Neuronal stem cell (in vitro differentiated cells): ENCODE results near the gene FCGBP.

Experiments used
- DNase-seq: peaks from one replicate; pipeline ENCODE4 v3.0.0-alpha.2; 2013; ENCODE audit warnings: low spot score
- H2AFZ ChIP-seq: one replicate; pipeline ENCODE4 v1.6.1; 2013; ENCODE audit warnings: mild to moderate bottlenecking, low read length, inconsistent platforms
- H2AK5ac ChIP-seq: 2 replicates; pipeline ENCODE4 v1.6.1; 2013; ENCODE audit warnings: low read depth, mild to moderate bottlenecking, inconsistent platforms, low read length, moderate library complexity, mixed read lengths
- H2BK120ac ChIP-seq: 2 replicates; pipeline ENCODE4 v1.6.1; 2013; ENCODE audit warnings: low read depth, mild to moderate bottlenecking, inconsistent platforms, low read length, moderate library complexity, mixed read lengths
- H2BK12ac ChIP-seq: one replicate; pipeline ENCODE4 v1.6.1; 2013; ENCODE audit warnings: low read length, inconsistent platforms
- H2BK15ac ChIP-seq: 2 replicates; pipeline ENCODE4 v1.6.1; 2013; ENCODE audit warnings: mild to moderate bottlenecking, low read length, inconsistent platforms, mixed read lengths
- H2BK5ac ChIP-seq: one replicate; pipeline ENCODE4 v1.6.1; 2013; ENCODE audit warnings: inconsistent platforms, mild to moderate bottlenecking, low read length, moderate library complexity
- H3K14ac ChIP-seq: one replicate; pipeline ENCODE4 v1.6.1; 2013; ENCODE audit warnings: low read length, inconsistent platforms
- H3K18ac ChIP-seq: 2 replicates; pipeline ENCODE4 v1.6.1; 2013; ENCODE audit warnings: low read length, inconsistent platforms
- H3K23ac ChIP-seq: 2 replicates; pipeline ENCODE4 v1.6.1; 2013; ENCODE audit warnings: low read depth, mild to moderate bottlenecking, mixed read lengths, low read length, inconsistent platforms; ENCODE audit not compliant: poor library complexity
- H3K27ac ChIP-seq: replicated peaks from 3 replicates; pipeline ENCODE4 v1.5.1; 2013; ENCODE audit warnings: low read length, inconsistent platforms
- H3K27me3 ChIP-seq, 3 experiments: 2 replicates each; pipeline ENCODE4 v1.6.1; 2013; ENCODE audit warnings: low read length in 3 of 3, mild to moderate bottlenecking in 2 of 3, inconsistent platforms in 1 of 3, low read depth in 1 of 3, mixed read lengths in 1 of 3, moderate library complexity in 1 of 3; ENCODE audit not compliant: control insufficient read depth in 3 of 3, insufficient read depth in 3 of 3
- H3K36me3 ChIP-seq, 2 donors: replicated peaks in 1 of 2; 2 replicates each; pipeline ENCODE4 v1.6.1; 2013; ENCODE audit warnings: low read length in 2 of 2; ENCODE audit not compliant: control insufficient read depth in 2 of 2, insufficient read depth in 2 of 2
- H3K4ac ChIP-seq: 2 replicates; pipeline ENCODE4 v1.6.1; 2013; ENCODE audit warnings: inconsistent platforms, mild to moderate bottlenecking, low read length, moderate library complexity
- H3K4me1 ChIP-seq, 2 donors: 1 replicate in 1 of 2; 2 replicates in 1 of 2; pipeline ENCODE4 v1.6.1; 2013; ENCODE audit warnings: low read length in 2 of 2, low read depth in 1 of 2; ENCODE audit not compliant: control insufficient read depth in 2 of 2, insufficient read depth in 1 of 2
- H3K4me2 ChIP-seq: one replicate; pipeline ENCODE4 v1.6.1; 2013; ENCODE audit warnings: mild to moderate bottlenecking, low read length, inconsistent platforms; ENCODE audit not compliant: insufficient read depth, poor library complexity, severe bottlenecking
- H3K4me3 ChIP-seq, 2 donors: 2 replicates each; pipeline ENCODE4 v1.5.1; 2013; ENCODE audit warnings: low read length in 2 of 2, mild to moderate bottlenecking in 2 of 2, inconsistent platforms in 1 of 2, moderate library complexity in 1 of 2
- H3K79me1 ChIP-seq: one replicate; pipeline ENCODE4 v1.6.1; 2013; ENCODE audit warnings: low read depth, mild to moderate bottlenecking, inconsistent platforms, low read length, moderate library complexity
- H3K9ac ChIP-seq: one replicate; pipeline ENCODE4 v1.6.1; 2013; ENCODE audit warnings: mild to moderate bottlenecking, low read depth, low read length, inconsistent platforms; ENCODE audit not compliant: poor library complexity
- H3K9me3 ChIP-seq, 2 donors: replicated peaks in 1 of 2; 2 replicates each; pipeline versions ENCODE3 to v1.6.1; 2013; ENCODE audit warnings: low read length in 2 of 2, mild to moderate bottlenecking in 2 of 2, inconsistent platforms in 1 of 2, low read depth in 1 of 2, mixed read lengths in 1 of 2, moderate library complexity in 1 of 2; ENCODE audit not compliant: control insufficient read depth in 2 of 2, insufficient read depth in 1 of 2
- H4K8ac ChIP-seq: one replicate; pipeline ENCODE4 v1.6.1; 2013; ENCODE audit warnings: low read depth, mild to moderate bottlenecking, inconsistent platforms, low read length, moderate library complexity
- H4K91ac ChIP-seq: one replicate; pipeline ENCODE4 v1.6.1; 2013; ENCODE audit warnings: low read length, low read depth, mild to moderate bottlenecking, inconsistent platforms; ENCODE audit not compliant: poor library complexity
- WGBS, 2 donors: extraction: QIAGEN DNeasy Blood & Tissue Kit; methylation state at CpG; one replicate each; pipeline ENCODE4 v1.1.7; 2013; ENCODE audit warnings: missing lambda C conversion rate in 2 of 2, mixed read lengths in 1 of 2; ENCODE audit not compliant: insufficient read length in 2 of 2, insufficient replicate concordance in 1 of 2; ENCODE audit errors: extremely low coverage in 2 of 2; 5-methylcytosine and 5-hydroxymethylcytosine counted together

The FCGBP gene

DNA sequence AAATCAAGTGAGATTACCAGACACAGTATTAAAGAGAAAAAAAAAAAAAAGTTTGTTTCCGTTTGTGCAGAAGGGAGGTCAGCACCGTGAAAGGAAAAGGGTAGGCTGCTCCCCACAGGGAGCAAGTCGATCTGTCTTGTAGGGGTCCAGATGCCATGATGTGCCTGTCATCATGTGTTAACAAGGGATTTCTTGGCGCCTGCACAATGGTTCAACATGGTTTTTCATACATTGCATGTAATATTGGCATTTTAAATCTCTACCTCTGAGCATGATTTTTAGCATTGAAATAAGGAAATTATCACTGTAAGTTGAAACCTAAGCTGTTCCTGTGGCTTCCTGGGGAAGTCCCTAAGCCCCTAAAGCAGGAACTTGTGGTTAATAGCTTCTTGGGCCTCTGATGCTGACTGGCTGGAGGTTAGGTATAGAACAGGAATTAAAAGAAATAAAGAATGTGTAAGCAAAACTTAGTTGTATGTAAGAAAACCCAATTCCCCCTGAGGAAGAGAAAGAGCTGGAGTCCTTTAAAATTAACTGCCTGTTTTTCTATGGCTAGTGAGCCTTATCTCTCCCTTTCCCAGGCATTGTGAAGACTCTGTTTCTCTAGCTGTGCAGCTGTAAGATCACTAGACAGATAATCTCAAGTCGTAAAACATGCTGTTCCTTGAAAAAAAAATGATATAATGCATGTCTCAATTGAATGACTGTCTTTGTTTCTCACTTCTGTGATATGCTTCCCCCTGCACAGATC lies 7.4 kb upstream of the FCGBP start:
- H3K27me3 ChIP-seq = no peaks in the 10 kb centered on the region
- peaks cover 8 to 9% of the 10 kb centered on the region in 2 donors for H3K4me1 ChIP-seq
- H3K14ac ChIP-seq = no peak overlapping the region
- H3K9ac ChIP-seq = no peak overlapping the region
- H4K8ac ChIP-seq = no peak overlapping the region
- no peak overlapping the region for H3K18ac ChIP-seq
- peak overlapping the region; percentile 46 for H3K27ac ChIP-seq
- no peak overlapping the region for H2BK5ac ChIP-seq
- no peaks in the 10 kb centered on the region for H3K79me1 ChIP-seq
- no peak overlapping the region for H3K23ac ChIP-seq
- no peak overlapping the region for H3K4me2 ChIP-seq
- no peak overlapping the region for H2BK120ac ChIP-seq
- H3K4ac ChIP-seq = no peak overlapping the region
- no peak overlapping the region for H2AK5ac ChIP-seq
- H3K4me3 ChIP-seq = no peak overlapping the region
- no CpG with 5 or more reads among the region's 5 CpGs for WGBS, 2 donors
- DNase-seq = peak; percentile 6
- H3K9me3 ChIP-seq = no peaks in the 10 kb centered on the region
- H3K36me3 ChIP-seq = no peaks in the 10 kb centered on the region
- H2BK15ac ChIP-seq = no peak overlapping the region
- no peak overlapping the region for H4K91ac ChIP-seq
- H2BK12ac ChIP-seq = no peak overlapping the region
- H2AFZ ChIP-seq = peak overlapping the region; percentile 32

DNA sequence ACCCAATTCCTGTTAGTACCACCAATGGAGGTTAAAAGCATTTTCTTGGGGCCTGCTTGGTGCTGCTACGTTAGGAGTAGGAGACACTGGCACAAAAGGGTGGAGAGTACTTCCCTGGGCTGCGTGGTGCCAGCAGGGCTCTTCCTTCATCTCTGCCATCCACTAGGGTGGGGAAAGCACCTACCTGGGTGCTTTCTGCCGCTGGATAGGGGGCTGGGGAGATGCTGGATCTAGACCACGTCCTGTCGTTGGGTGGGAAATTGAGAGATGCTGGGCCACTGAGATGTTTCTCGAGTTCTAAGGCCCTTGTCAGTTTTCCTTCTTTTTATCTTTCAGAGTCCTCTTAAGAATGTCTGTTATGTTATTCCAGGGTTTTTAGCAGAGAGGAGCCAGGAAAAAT lies 6.7 kb upstream of the FCGBP start:
- no peak overlapping the region for H3K4me3 ChIP-seq
- no peak overlapping the region for H2BK120ac ChIP-seq
- H2BK12ac ChIP-seq = no peak overlapping the region
- no peak overlapping the region for H4K8ac ChIP-seq
- peaks cover 8 to 9% of the 10 kb centered on the region in 2 donors for H3K4me1 ChIP-seq
- DNase-seq = no peak
- H3K23ac ChIP-seq = no peak overlapping the region
- no peak overlapping the region for H3K4ac ChIP-seq
- no peaks in the 10 kb centered on the region for H3K27me3 ChIP-seq
- H3K36me3 ChIP-seq = no peaks in the 10 kb centered on the region
- H2AK5ac ChIP-seq = no peak overlapping the region
- no peaks in the 10 kb centered on the region for H3K79me1 ChIP-seq
- H2BK15ac ChIP-seq = no peak overlapping the region
- peak overlapping the region; percentile 14 for H2AFZ ChIP-seq
- peak overlapping the region; percentile 55 for H3K18ac ChIP-seq
- H3K14ac ChIP-seq = peak overlapping the region; percentile 79
- WGBS, 2 donors = no CpG with 5 or more reads among the region's 6 CpGs
- no peak overlapping the region for H3K9ac ChIP-seq
- H3K4me2 ChIP-seq = no peak overlapping the region
- peak overlapping the region; percentile 30 for H3K27ac ChIP-seq
- H2BK5ac ChIP-seq = no peak overlapping the region
- H3K9me3 ChIP-seq = no peaks in the 10 kb centered on the region
- H4K91ac ChIP-seq = no peak overlapping the region

- Histone ChIP-seq H3K79me1 (no peaks in the 10 kb centered on the region), H3K4me3 (no peak overlapping the region), H3K9me3 (no peaks in the 10 kb centered on the region), H2BK15ac (no peak overlapping the region), H3K4ac (no peak overlapping the region), H2BK12ac (no peak overlapping the region), H2BK120ac (no peak overlapping the region), H3K27me3 (no peaks in the 10 kb centered on the region), H2AK5ac (no peak overlapping the region), H3K36me3 (no peaks in the 10 kb centered on the region), H3K23ac (no peak overlapping the region), H4K8ac (no peak overlapping the region), H3K14ac (no peak overlapping the region), H3K18ac (no peak overlapping the region), H3K27ac (no peak overlapping the region), H3K4me2 (no peak overlapping the region), H4K91ac (no peak overlapping the region), H2AFZ (no peak overlapping the region), H2BK5ac (no peak overlapping the region), H3K4me1 (peaks cover 8 to 11% of the 10 kb centered on the region in 2 donors), H3K9ac (no peak overlapping the region)
- no peak for DNase-seq
- WGBS, 2 donors = no CpG with 5 or more reads among the region's 1 CpG
Observed at GRCh38 chr19:39940221-39940833, 5.9 kb upstream of the FCGBP start.

- WGBS, 2 donors = no CpG with 5 or more reads among the region's 6 CpGs
- Histone ChIP-seq H3K4me1 (peaks cover 8 to 11% of the 10 kb centered on the region in 2 donors), H3K36me3 (no peaks in the 10 kb centered on the region)
Observed at GRCh38 chr19:39939556-39939955, 5.1 kb upstream of the FCGBP start.

More at GRCh38 chr19:39939556-39939955, 5.1 kb upstream of the FCGBP start:
- H3K18ac ChIP-seq = no peak overlapping the region
- H3K27me3 ChIP-seq = no peaks in the 10 kb centered on the region
- H3K4me3 ChIP-seq = no peak overlapping the region
- no peak overlapping the region for H2AFZ ChIP-seq
- H2AK5ac ChIP-seq = no peak overlapping the region
- H3K14ac ChIP-seq = no peak overlapping the region
- no peak overlapping the region for H4K8ac ChIP-seq
- no peak overlapping the region for H2BK120ac ChIP-seq
- no peak overlapping the region for H2BK12ac ChIP-seq
- H3K27ac ChIP-seq = no peak overlapping the region
- no peaks in the 10 kb centered on the region for H3K9me3 ChIP-seq
- H3K23ac ChIP-seq = no peak overlapping the region
- H3K79me1 ChIP-seq = no peaks in the 10 kb centered on the region
- no peak overlapping the region for H3K4me2 ChIP-seq
- no peak for DNase-seq
- no peak overlapping the region for H2BK15ac ChIP-seq
- H3K4ac ChIP-seq = no peak overlapping the region
- no peak overlapping the region for H3K9ac ChIP-seq
- H4K91ac ChIP-seq = no peak overlapping the region
- no peak overlapping the region for H2BK5ac ChIP-seq
